ENCODE results near the gene CACNA2D3.

The CACNA2D3 gene

GRCh38 chr3:54235998-54236397 lies 113.6 kb downstream of the CACNA2D3 start:
- Histone ChIP-seq H2AFZ (no peak overlapping the region), H3K27me3 (ENCODE audit: control insufficient read depth, insufficient read depth, low read length) (no peaks in the 10 kb centered on the region), H3K27ac (no peak overlapping the region), H3K4me2 (ENCODE audit: low read length) (no peak overlapping the region), H3K4me3 (ENCODE audit: low read depth, low read length) (no peak overlapping the region), H3K9ac (no peak overlapping the region), H3K9me3 (ENCODE audit: control insufficient read depth, low read length) (no peaks in the 10 kb centered on the region), H3K4me1 (peaks cover 6% of the 10 kb centered on the region), H3K36me3 (ENCODE audit: control insufficient read depth, insufficient read depth, low read length) (no peaks in the 10 kb centered on the region), H3K79me2 (no peaks in the 10 kb centered on the region)
- TF ChIP-seq CTCF (IDR thresholded peaks at IDR 0.05): no peak

- no peaks in the 10 kb centered on the region for H3K79me2 ChIP-seq
- H3K27me3 ChIP-seq (ENCODE audit: control insufficient read depth, insufficient read depth, low read length): no peaks in the 10 kb centered on the region
- H3K27ac ChIP-seq: no peak overlapping the region
- no peak overlapping the region for H3K4me2 ChIP-seq (ENCODE audit: low read length)
- peaks cover 6% of the 10 kb centered on the region for H3K4me1 ChIP-seq
- H3K9me3 ChIP-seq (ENCODE audit: control insufficient read depth, low read length): no peaks in the 10 kb centered on the region
- H3K4me3 ChIP-seq (ENCODE audit: low read depth, low read length): no peak overlapping the region
- H2AFZ ChIP-seq: no peak overlapping the region
- no peak for TF ChIP-seq CTCF (IDR thresholded peaks at IDR 0.05)
- no peak overlapping the region for H3K9ac ChIP-seq
- no peaks in the 10 kb centered on the region for H3K36me3 ChIP-seq (ENCODE audit: control insufficient read depth, insufficient read depth, low read length)
These were observed 114.8 kb downstream of the CACNA2D3 start for GRCh38 chr3:54237109-54237508.

GRCh38 chr3:54237788-54238502 lies 115.6 kb downstream of the CACNA2D3 start:
- no peak for TF ChIP-seq CTCF (IDR thresholded peaks at IDR 0.05)

GRCh38 chr3:54240309-54240708 lies 118.0 kb downstream of the CACNA2D3 start:
- no peak overlapping the region for H2AFZ ChIP-seq
- no peak overlapping the region for H3K27ac ChIP-seq
- H3K9me3 ChIP-seq (ENCODE audit: control insufficient read depth, low read length): no peaks in the 10 kb centered on the region
- H3K4me3 ChIP-seq (ENCODE audit: low read depth, low read length): no peak overlapping the region
- H3K4me2 ChIP-seq (ENCODE audit: low read length): no peak overlapping the region
- no peaks in the 10 kb centered on the region for H3K36me3 ChIP-seq (ENCODE audit: control insufficient read depth, insufficient read depth, low read length)
- H3K4me1 ChIP-seq: peaks cover 6% of the 10 kb centered on the region
- no peak overlapping the region for H3K9ac ChIP-seq
- no peak for TF ChIP-seq CTCF (IDR thresholded peaks at IDR 0.05)
- H3K79me2 ChIP-seq: no peaks in the 10 kb centered on the region
- no peaks in the 10 kb centered on the region for H3K27me3 ChIP-seq (ENCODE audit: control insufficient read depth, insufficient read depth, low read length)

More at GRCh38 chr3:54237788-54238502, 115.6 kb downstream of the CACNA2D3 start:
- Histone ChIP-seq H3K36me3 (ENCODE audit: control insufficient read depth, insufficient read depth, low read length) (no peaks in the 10 kb centered on the region), H3K9ac (no peak overlapping the region), H2AFZ (no peak overlapping the region), H3K4me1 (peaks cover 6% of the 10 kb centered on the region), H3K27me3 (ENCODE audit: control insufficient read depth, insufficient read depth, low read length) (no peaks in the 10 kb centered on the region), H3K79me2 (no peaks in the 10 kb centered on the region), H3K27ac (no peak overlapping the region), H3K9me3 (ENCODE audit: control insufficient read depth, low read length) (no peaks in the 10 kb centered on the region), H3K4me3 (ENCODE audit: low read depth, low read length) (no peak overlapping the region), H3K4me2 (ENCODE audit: low read length) (no peak overlapping the region)

All from parathyroid adenoma (tissue), 2 donors.